Type B pancreatic cell (in vitro differentiated cells): Measurements from ENCODE around the gene SDCCAG8. TPM values are rescaled to one million over a fixed set of nuclear protein-coding genes. Genes with fewer than 3 reads are reported as not detected.

ENCODE experiments used
- DNase-seq: peaks from one replicate; pipeline ENCODE4 v3.0.0; 2021; ENCODE audit warnings: mixed read lengths; ENCODE audit not compliant: unreplicated experiment; ENCODE audit errors: extremely low spot score
- H3K27ac Mint-ChIP-seq: 2 replicates; pipeline ENCODE4 v1.8.0; 2021; ENCODE audit warnings: mild to moderate bottlenecking, mixed read lengths
- H3K27me3 Mint-ChIP-seq: 2 replicates; pipeline ENCODE4 v1.8.0; 2021; ENCODE audit warnings: mixed read lengths
- H3K36me3 Mint-ChIP-seq: 2 replicates; pipeline ENCODE4 v1.8.0; 2021; ENCODE audit warnings: mixed read lengths
- H3K4me1 Mint-ChIP-seq: one replicate; pipeline ENCODE4 v1.8.0; 2021; ENCODE audit warnings: mixed read lengths; ENCODE audit not compliant: unreplicated experiment
- H3K4me3 Mint-ChIP-seq: 2 replicates; pipeline ENCODE4 v1.8.0; 2021; ENCODE audit warnings: mild to moderate bottlenecking, mixed read lengths
- H3K9me3 Mint-ChIP-seq: 2 replicates; pipeline ENCODE4 v1.8.0; 2021; ENCODE audit warnings: mixed read lengths
- CTCF ChIP-seq: fragments of 200-600 bp; sonication (generic); conservative IDR thresholded peaks from 2 replicates; pipeline ENCODE4 v1.5.0; 2021; ENCODE audit warnings: antibody characterized with exemption, mild to moderate bottlenecking
- total RNA-seq: library from RNA; stranded (reverse); gene quantifications from 2 replicates; pipeline ENCODE4 v1.2.1, GENCODE V29; 2021; ENCODE audit warnings: low replicate concordance

Gene SDCCAG8
- total RNA-seq, 1 donor from 2014 or later, result 26.0 TPM

GRCh38 chr1:243272401-243272800 is 16.6 kb downstream of the SDCCAG8 start:
- H3K4me1 Mint-ChIP-seq, result peaks cover 15% of the 10 kb centered on the region
- peaks cover 39% of the 10 kb centered on the region for H3K36me3 Mint-ChIP-seq
- H3K27me3 Mint-ChIP-seq, result no peaks in the 10 kb centered on the region
- no peak for TF ChIP-seq CTCF
- no peaks in the 10 kb centered on the region for H3K9me3 Mint-ChIP-seq
- H3K4me3 Mint-ChIP-seq, result no peak overlapping the region
- no peak for DNase-seq
- H3K27ac Mint-ChIP-seq, result no peak overlapping the region

- H3K9me3 Mint-ChIP-seq, result no peaks in the 10 kb centered on the region
- H3K27ac Mint-ChIP-seq, result no peak overlapping the region
- H3K27me3 Mint-ChIP-seq, result no peaks in the 10 kb centered on the region
- peaks cover 35% of the 10 kb centered on the region for H3K36me3 Mint-ChIP-seq
- peaks cover 5% of the 10 kb centered on the region for H3K4me1 Mint-ChIP-seq
- no peak overlapping the region for H3K4me3 Mint-ChIP-seq
- no peak for DNase-seq
- no peak for TF ChIP-seq CTCF
Observed at GRCh38 chr1:243273506-243273905, 17.7 kb downstream of the SDCCAG8 start.

GRCh38 chr1:243273945-243274344 is 18.1 kb downstream of the SDCCAG8 start:
- H3K9me3 Mint-ChIP-seq, result no peaks in the 10 kb centered on the region
- no peak overlapping the region for H3K27ac Mint-ChIP-seq
- peaks cover 35% of the 10 kb centered on the region for H3K36me3 Mint-ChIP-seq

GRCh38 chr1:243275316-243275715 is 19.5 kb downstream of the SDCCAG8 start:
- DNase-seq, result no peak
- no peak overlapping the region for H3K4me3 Mint-ChIP-seq
- TF ChIP-seq CTCF, result no peak
- no peaks in the 10 kb centered on the region for H3K4me1 Mint-ChIP-seq
- no peak overlapping the region for H3K27ac Mint-ChIP-seq
- H3K9me3 Mint-ChIP-seq, result no peaks in the 10 kb centered on the region
- H3K27me3 Mint-ChIP-seq, result no peaks in the 10 kb centered on the region
- peaks cover 35% of the 10 kb centered on the region for H3K36me3 Mint-ChIP-seq

More at GRCh38 chr1:243273945-243274344, 18.1 kb downstream of the SDCCAG8 start:
- Mint-ChIP-seq H3K4me3 (no peak overlapping the region), H3K4me1 (peaks cover 2% of the 10 kb centered on the region), H3K27me3 (no peaks in the 10 kb centered on the region)
- no peak for DNase-seq
- no peak for TF ChIP-seq CTCF

- H3K4me1 Mint-ChIP-seq, result peaks cover 6% of the 10 kb centered on the region
- no peak overlapping the region for H3K27ac Mint-ChIP-seq
- peaks cover 4% of the 10 kb centered on the region for H3K9me3 Mint-ChIP-seq
- no peak overlapping the region for H3K4me3 Mint-ChIP-seq
- no peaks in the 10 kb centered on the region for H3K27me3 Mint-ChIP-seq
- peaks cover 22% of the 10 kb centered on the region for H3K36me3 Mint-ChIP-seq
- no peak for TF ChIP-seq CTCF
- no peak for DNase-seq
Observed at GRCh38 chr1:243280571-243281129, 24.8 kb downstream of the SDCCAG8 start.

- DNase-seq, result no peak
- H3K27ac Mint-ChIP-seq, result no peak overlapping the region
- peaks cover 6% of the 10 kb centered on the region for H3K4me1 Mint-ChIP-seq
- peaks cover 16% of the 10 kb centered on the region for H3K36me3 Mint-ChIP-seq
- H3K9me3 Mint-ChIP-seq, result peaks cover 4% of the 10 kb centered on the region
- H3K4me3 Mint-ChIP-seq, result no peak overlapping the region
- no peaks in the 10 kb centered on the region for H3K27me3 Mint-ChIP-seq
- TF ChIP-seq CTCF, result no peak
Observed at GRCh38 chr1:243281672-243282071, 25.8 kb downstream of the SDCCAG8 start.
